GM12878 (cell line): ENCODE measurements around the gene FHL3. TPM values are rescaled to one million over a fixed set of nuclear protein-coding genes. Genes with fewer than 3 reads are reported as not detected.
A peak's percentile ranks its signal among the peaks of the same experiment; 100 is the strongest.

Experiments
- BCL11A ChIP-seq: IDR thresholded peaks from 2 replicates; pipeline ENCODE4 v1.6.1; 2011; ENCODE audit warnings: low read depth, low read length
- BHLHE40 ChIP-seq, 2 experiments: fragments of 450-650 bp in 1 of 2; IDR thresholded peaks; 2 replicates each; pipeline ENCODE4 v1.6.1; 2011 to 2017; ENCODE audit warnings: low read depth in 2 of 2, borderline replicate concordance in 1 of 2, improper control_type of control experiment in 1 of 2, low read length in 1 of 2, mild to moderate bottlenecking in 1 of 2
- CREM ChIP-seq: IDR thresholded peaks from 2 replicates; pipeline ENCODE4 v1.6.1; 2014; ENCODE audit warnings: antibody characterized with exemption, low read depth
- ETV6 ChIP-seq, 2 experiments: fragments of 450-650 bp in 1 of 2; IDR thresholded peaks in 1 of 2; conservative IDR thresholded peaks in 1 of 2; 2 replicates each; pipeline ENCODE4 v1.6.1; 2014; ENCODE audit warnings: antibody characterized with exemption in 1 of 2, borderline replicate concordance in 1 of 2, low read depth in 1 of 2, mild to moderate bottlenecking in 1 of 2, moderate library complexity in 1 of 2
- EZH2 ChIP-seq: IDR thresholded peaks from 2 replicates; pipeline ENCODE4 v1.6.1; 2012; ENCODE audit warnings: low read depth, mild to moderate bottlenecking, control low read depth, inconsistent platforms, low read length, borderline replicate concordance; ENCODE audit not compliant: control insufficient read depth
- HCFC1 ChIP-seq: fragments of 150-350 bp; IDR thresholded peaks from 2 replicates; pipeline ENCODE4 v1.6.1; 2014; ENCODE audit warnings: low read length
- MYB ChIP-seq: fragments of 150-350 bp; IDR thresholded peaks from 2 replicates; pipeline ENCODE4 v1.6.1; 2014; ENCODE audit warnings: mild to moderate bottlenecking, low read depth, low read length, borderline replicate concordance
- MYC ChIP-seq: IDR thresholded peaks from 2 replicates; pipeline ENCODE4 v1.6.1; 2011; ENCODE audit warnings: mild to moderate bottlenecking, low read length, moderate library complexity, inconsistent platforms; ENCODE audit not compliant: insufficient read depth, insufficient replicate concordance, insufficient read length, severe bottlenecking
- PRDM15 ChIP-seq: fragments of 450-650 bp; formaldehyde crosslinking; IDR thresholded peaks from 2 replicates; pipeline ENCODE4 v1.4.0; 2020; ENCODE audit warnings: mild to moderate bottlenecking, moderate library complexity
- RFX5 ChIP-seq: IDR thresholded peaks from 2 replicates; pipeline ENCODE4 v1.6.1; 2011; ENCODE audit warnings: low read depth, low read length, improper control_type of control experiment
- ZNF217 ChIP-seq: fragments of 450-650 bp; IDR thresholded peaks from 2 replicates; pipeline ENCODE4 v1.6.1; 2017; ENCODE audit warnings: antibody characterized with exemption, mild to moderate bottlenecking
- polyA plus RNA-seq, 11 experiments: library from polyadenylated mRNA; depleted of rRNA in 4 of 11; unstranded in 6 of 11; stranded (reverse) in 5 of 11; fragments of >200 nt; fragmentation: Nextera tagmentation in 4 of 11; fragmentation: Illumina TruSeq in 1 of 11; extraction: Ambion mirVana in 4 of 11; extraction: Trizol in 1 of 11; gene quantifications; 1 replicate in 1 of 11; 2 replicates in 10 of 11; pipeline versions ENCODE4 v1.2.1 to v1.2.3, GENCODE V29; 2011 to 2016; ENCODE audit warnings: inconsistent platforms in 2 of 11, missing spikeins in 2 of 11, low read depth in 1 of 11
- total RNA-seq, 4 experiments: library from RNA; depleted of rRNA in 3 of 4; stranded (reverse); fragments of >200 nt in 3 of 4; fragmentation: Illumina TruSeq in 1 of 4; extraction: Trizol in 1 of 4; gene quantifications; 2 replicates each; pipeline versions ENCODE4 v1.2.1 to v1.2.3, GENCODE V29; 2013 to 2021
- TF ChIP-seq, protein P1 (sequence below): fragments of 450-650 bp; IDR thresholded peaks from 2 replicates; pipeline ENCODE4 v1.6.1; 2016; ENCODE audit warnings: mild to moderate bottlenecking
- TF ChIP-seq, protein P2 (sequence below): fragments of 450-650 bp; IDR thresholded peaks from 2 replicates; pipeline ENCODE4 v1.6.1; 2017; ENCODE audit warnings: antibody characterized with exemption, mild to moderate bottlenecking, moderate library complexity

The FHL3 gene
- total and polyA plus RNA-seq, 10 of the 15 experiments (the other 5 are each of a cell fraction or from before 2014, with no cell fraction given), result 0.26 to 13.9 (median 7.9) TPM

DNA sequence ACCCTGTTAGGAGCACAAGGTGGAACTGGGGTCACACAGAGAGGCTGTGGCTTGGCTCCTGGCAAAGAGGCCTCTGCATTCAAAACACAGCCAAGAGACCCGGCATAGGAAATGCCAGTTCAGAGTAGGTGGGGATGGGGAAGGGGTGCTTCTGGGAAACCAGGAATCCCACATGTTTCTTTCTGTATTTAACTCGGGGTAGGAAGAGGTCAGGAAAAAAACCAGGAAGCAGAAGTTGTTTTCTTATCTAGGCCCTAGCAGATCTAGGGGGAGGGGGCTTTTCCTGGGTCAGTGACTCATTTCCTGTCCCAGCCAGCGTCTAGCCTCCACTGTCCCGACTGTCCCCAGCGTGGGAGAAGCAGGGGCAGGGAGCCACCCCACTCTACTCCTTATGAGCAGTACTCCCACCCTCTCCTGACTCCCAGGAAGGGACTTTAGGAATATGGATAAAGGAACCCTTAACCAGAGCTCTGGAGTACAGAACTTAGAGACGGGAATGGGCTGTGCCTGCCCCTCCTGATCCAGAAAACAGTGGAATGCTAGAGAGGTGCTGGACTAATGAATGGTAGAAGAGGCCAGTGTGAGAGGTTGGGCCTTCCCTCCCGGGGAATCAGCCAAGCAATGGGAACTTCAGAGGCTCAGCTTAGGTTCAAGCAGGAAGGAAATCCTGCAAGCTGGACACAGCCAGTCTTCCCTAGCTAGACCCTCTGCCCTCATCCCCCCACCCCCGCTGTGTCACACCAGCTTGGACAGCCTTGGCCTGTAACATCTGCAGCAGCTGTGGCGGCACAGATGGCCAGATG, 5.7 kb downstream of the FHL3 start (continued):
- TF ChIP-seq PRDM15 (CRISPR knock-in tag) (no peak), RFX5 (no peak), ZNF217 (no peak), MYC (no peak), EZH2 (no peak), ETV6 (conservative IDR thresholded peaks at IDR 0.05 in 1 of 2, IDR thresholded peaks at IDR 0.05 in 1 of 2; ENCODE audit: borderline replicate concordance in 1 of 2, low read depth in 1 of 2) (0 out of 4 replicates have a peak, but pooled peaks of 1 of the 2 experiments have one; percentile 17), HCFC1 (no peak), MYB (no peak), BHLHE40 (IDR thresholded peaks at IDR 0.05; ENCODE audit: borderline replicate concordance in 1 of 2, low read depth in 2 of 2, low read length in 1 of 2) (no peak), BCL11A (no peak), CREM (no peak)
- TF ChIP-seq, protein P1, sequence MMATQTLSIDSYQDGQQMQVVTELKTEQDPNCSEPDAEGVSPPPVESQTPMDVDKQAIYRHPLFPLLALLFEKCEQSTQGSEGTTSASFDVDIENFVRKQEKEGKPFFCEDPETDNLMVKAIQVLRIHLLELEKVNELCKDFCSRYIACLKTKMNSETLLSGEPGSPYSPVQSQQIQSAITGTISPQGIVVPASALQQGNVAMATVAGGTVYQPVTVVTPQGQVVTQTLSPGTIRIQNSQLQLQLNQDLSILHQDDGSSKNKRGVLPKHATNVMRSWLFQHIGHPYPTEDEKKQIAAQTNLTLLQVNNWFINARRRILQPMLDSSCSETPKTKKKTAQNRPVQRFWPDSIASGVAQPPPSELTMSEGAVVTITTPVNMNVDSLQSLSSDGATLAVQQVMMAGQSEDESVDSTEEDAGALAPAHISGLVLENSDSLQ, result no peak
- TF ChIP-seq, protein P2, sequence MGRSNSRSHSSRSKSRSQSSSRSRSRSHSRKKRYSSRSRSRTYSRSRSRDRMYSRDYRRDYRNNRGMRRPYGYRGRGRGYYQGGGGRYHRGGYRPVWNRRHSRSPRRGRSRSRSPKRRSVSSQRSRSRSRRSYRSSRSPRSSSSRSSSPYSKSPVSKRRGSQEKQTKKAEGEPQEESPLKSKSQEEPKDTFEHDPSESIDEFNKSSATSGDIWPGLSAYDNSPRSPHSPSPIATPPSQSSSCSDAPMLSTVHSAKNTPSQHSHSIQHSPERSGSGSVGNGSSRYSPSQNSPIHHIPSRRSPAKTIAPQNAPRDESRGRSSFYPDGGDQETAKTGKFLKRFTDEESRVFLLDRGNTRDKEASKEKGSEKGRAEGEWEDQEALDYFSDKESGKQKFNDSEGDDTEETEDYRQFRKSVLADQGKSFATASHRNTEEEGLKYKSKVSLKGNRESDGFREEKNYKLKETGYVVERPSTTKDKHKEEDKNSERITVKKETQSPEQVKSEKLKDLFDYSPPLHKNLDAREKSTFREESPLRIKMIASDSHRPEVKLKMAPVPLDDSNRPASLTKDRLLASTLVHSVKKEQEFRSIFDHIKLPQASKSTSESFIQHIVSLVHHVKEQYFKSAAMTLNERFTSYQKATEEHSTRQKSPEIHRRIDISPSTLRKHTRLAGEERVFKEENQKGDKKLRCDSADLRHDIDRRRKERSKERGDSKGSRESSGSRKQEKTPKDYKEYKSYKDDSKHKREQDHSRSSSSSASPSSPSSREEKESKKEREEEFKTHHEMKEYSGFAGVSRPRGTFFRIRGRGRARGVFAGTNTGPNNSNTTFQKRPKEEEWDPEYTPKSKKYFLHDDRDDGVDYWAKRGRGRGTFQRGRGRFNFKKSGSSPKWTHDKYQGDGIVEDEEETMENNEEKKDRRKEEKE, result no peak
